Measurements from ENCODE around the gene PHLDB1.
A peak's percentile ranks its signal among the peaks of the same experiment; 100 is the strongest.

GRCh38 chr11:118610773-118611432 lies 3.5 kb downstream of the PHLDB1 start:
- TF ChIP-seq REST (IDR thresholded peaks at IDR 0.05; ENCODE audit: insufficient replicate concordance, low read depth) = no peak
- TF ChIP-seq CTCF (IDR thresholded peaks at IDR 0.05; ENCODE audit: insufficient read depth, low read length) = peak; percentile 73

All from HL-60 (cell line).